HFF-Myc (cell line): ENCODE measurements around the gene NUBP2.

Experiments used
- DNase-seq: peaks from one replicate; pipeline ENCODE4 v3.0.0-alpha.2; 2011; ENCODE audit warnings: low read depth; ENCODE audit errors: extremely low read depth
- H3K4me3 ChIP-seq: replicated peaks from 2 replicates; pipeline ENCODE4 v1.5.1; 2011; ENCODE audit warnings: low read depth, mild to moderate bottlenecking, control low read depth, low read length
- TF ChIP-seq, protein P1 (sequence below): IDR thresholded peaks from 2 replicates; pipeline ENCODE4 v1.5.1; 2012; ENCODE audit warnings: mild to moderate bottlenecking, low read depth, low read length, control low read depth; ENCODE audit errors: missing control alignments

The NUBP2 gene

GRCh38 chr16:1743376-1744337 is 39.1 kb upstream of the NUBP2 start:
- TF ChIP-seq, protein P1, sequence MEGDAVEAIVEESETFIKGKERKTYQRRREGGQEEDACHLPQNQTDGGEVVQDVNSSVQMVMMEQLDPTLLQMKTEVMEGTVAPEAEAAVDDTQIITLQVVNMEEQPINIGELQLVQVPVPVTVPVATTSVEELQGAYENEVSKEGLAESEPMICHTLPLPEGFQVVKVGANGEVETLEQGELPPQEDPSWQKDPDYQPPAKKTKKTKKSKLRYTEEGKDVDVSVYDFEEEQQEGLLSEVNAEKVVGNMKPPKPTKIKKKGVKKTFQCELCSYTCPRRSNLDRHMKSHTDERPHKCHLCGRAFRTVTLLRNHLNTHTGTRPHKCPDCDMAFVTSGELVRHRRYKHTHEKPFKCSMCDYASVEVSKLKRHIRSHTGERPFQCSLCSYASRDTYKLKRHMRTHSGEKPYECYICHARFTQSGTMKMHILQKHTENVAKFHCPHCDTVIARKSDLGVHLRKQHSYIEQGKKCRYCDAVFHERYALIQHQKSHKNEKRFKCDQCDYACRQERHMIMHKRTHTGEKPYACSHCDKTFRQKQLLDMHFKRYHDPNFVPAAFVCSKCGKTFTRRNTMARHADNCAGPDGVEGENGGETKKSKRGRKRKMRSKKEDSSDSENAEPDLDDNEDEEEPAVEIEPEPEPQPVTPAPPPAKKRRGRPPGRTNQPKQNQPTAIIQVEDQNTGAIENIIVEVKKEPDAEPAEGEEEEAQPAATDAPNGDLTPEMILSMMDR, result no peak
- DNase-seq, result no peak
- H3K4me3 ChIP-seq, result no peak overlapping the region

DNA sequence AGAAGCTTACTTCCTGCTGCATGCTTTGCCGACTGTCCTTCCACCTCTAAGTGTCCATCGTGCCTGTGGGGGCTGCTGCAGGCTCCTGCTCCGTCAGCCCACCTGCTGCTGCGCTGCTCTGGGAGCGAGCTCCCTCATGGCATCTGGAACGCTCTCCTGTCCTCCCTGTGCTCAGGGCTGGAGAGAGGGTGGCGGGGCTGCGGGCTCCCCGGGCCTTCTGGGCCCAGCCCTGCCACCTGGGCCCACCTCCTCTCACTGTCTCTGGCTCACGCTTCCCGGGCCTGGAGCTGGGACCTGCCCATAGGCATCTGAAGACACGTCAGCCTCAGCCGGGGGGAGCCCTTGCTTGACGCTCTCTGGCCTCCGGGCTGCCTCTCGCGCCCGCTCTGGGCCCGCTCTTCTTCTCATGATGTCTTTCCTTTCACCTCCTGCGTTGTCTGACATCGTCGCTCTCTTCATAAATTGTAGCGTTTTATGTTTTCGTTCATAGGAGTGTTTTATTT is 38.4 kb upstream of the NUBP2 start:
- no peak for DNase-seq
- TF ChIP-seq, protein P1, result no peak
- H3K4me3 ChIP-seq, result no peak overlapping the region

DNA sequence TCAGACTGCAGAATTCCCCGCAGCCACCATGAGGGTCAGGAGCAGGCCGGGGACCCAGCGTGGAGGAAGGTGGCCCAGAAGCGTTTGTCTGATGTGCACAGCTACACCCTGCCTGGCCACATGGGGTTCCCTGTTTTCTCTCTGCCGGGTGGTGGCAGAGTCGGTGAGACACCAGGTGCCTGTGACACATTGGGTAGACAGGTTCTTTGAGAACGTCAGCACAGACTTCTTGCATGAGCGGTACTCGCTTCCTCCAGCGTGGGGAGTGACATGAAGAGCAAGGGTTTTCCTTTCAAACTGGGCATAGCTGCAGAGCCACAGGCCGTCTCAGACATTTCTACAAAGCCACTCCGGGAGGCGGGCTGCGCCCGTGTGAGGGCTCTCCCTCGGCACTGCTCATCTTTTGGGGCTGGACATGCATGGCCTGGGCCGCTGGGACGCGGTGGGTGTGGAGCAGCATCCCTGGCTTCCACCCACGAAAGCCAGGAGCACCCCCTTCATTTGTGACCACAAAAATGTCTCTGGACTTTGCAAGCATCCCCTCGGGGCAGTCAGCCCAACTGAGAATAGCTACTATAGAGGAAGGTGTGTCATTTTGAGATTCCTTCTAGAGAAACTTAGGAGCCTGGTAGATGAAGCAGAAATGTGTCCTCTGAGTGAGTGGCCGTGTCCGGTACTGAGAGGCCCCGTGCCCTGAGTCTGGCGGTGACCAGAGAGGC is 37.4 kb upstream of the NUBP2 start:
- H3K4me3 ChIP-seq, result no peak overlapping the region
- TF ChIP-seq, protein P1, result no peak
- DNase-seq, result no peak

GRCh38 chr16:1745900-1746692 is 36.7 kb upstream of the NUBP2 start:
- H3K4me3 ChIP-seq, result no peak overlapping the region
- no peak for DNase-seq
- TF ChIP-seq, protein P1, result no peak

- TF ChIP-seq, protein P1, result no peak
- no peak for DNase-seq
- H3K4me3 ChIP-seq, result no peak overlapping the region
Observed at GRCh38 chr16:1746693-1747195, 36.0 kb upstream of the NUBP2 start.

DNA sequence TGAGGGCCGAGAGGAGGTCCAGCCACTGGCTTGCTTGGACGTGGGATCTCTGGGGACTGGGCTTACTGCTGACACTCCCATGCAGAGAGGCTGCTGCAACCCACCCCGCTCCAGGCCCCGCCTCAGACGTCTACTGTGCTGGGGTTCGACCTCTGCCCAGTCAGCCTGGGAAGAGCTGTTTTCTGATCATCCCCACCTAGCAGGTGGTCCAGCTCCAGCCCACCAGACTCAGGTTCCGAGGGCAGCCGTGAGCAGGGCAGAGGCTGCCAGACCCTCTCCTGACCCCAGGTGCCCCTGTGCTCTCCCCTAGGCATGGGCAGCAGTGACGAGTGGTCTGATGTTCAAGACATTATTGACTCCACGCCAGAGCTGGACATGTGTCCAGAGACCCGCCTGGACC is 34.8 kb upstream of the NUBP2 start:
- no peak for DNase-seq
- H3K4me3 ChIP-seq, result no peak overlapping the region
- TF ChIP-seq, protein P1, result no peak
